Measurements from ENCODE around the gene NAT14. TPM values are rescaled to one million over a fixed set of nuclear protein-coding genes. Genes with fewer than 3 reads are reported as not detected.

The NAT14 gene
- total and polyA plus RNA-seq, 2 donors (not counting 3 experiments of a cell fraction or from before 2014, with no cell fraction given), result 39.1 to 44.7 TPM

DNA sequence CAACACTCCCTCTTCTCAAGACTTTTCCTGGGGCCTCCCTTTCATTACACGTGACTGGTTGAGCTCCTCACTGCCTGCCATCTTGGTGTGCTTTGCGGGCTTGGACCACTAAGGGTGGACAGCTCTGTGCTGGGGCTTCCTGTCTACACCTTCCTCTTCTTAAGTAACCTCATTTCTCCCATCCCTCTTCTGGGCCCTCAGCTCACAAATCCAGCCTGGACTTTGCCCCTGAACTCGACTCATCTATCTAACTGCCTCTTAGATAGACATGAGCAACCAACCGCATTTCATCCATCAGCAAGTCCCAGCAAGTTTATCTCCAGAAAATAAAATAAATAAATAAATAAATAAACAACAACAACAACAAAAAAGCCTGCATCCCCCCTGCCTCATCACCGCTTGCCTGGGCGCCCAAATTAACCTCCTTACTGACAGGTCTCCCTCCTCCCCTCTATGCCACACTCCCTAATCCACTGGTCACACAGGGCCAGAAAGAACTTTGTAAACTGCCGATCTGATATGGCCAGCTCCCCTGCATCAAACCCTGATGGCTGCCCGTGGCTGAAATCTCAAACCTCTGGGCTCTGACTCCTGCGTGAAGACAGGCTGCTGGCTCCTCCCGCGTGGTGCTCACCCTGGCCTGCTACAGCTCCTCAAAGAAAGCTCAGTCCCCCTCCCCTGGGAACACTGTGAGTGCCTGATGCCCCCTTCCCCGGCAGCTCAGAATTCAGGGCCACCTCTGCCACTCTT lies 31.3 kb upstream of the NAT14 start:
- Histone ChIP-seq H3K4me1 (ENCODE audit: control insufficient read depth, extremely low read depth, insufficient read depth, low read length) (no peaks in the 10 kb centered on the region), H3K4me3 (replicated peaks in 1 of 3; ENCODE audit: insufficient read depth in 1 of 3, low read depth in 1 of 3, low read length in 3 of 3) (no peak overlapping the region), H3K9me3 (replicated peaks; ENCODE audit: control insufficient read depth, insufficient read depth, low read length) (no peaks in the 10 kb centered on the region), H3K27ac (ENCODE audit: insufficient read depth, low read depth, low read length) (no peak overlapping the region), H3K36me3 (ENCODE audit: control insufficient read depth in 2 of 2, extremely low read depth in 1 of 2, insufficient read depth in 2 of 2, low read length in 2 of 2) (peaks cover 0 to 3% of the 10 kb centered on the region in 2 experiments), H4K20me1 (replicated peaks; ENCODE audit: control insufficient read depth, extremely low read depth, insufficient read depth, low read length) (no peaks in the 10 kb centered on the region), H3K9me1 (replicated peaks; ENCODE audit: control insufficient read depth, extremely low read depth, insufficient read depth, low read length) (no peaks in the 10 kb centered on the region), H3K9ac (replicated peaks; ENCODE audit: extremely low read depth, insufficient read depth, low read length) (no peak overlapping the region), H3K79me2 (ENCODE audit: control insufficient read depth, insufficient read depth, low read length) (no peaks in the 10 kb centered on the region), H2AFZ (ENCODE audit: low read depth, low read length) (no peak overlapping the region), H3K27me3 (ENCODE audit: control insufficient read depth in 2 of 2, insufficient read depth in 2 of 2, low read length in 2 of 2) (peaks cover 11 to 21% of the 10 kb centered on the region in 2 experiments), H3K4me2 (ENCODE audit: insufficient read depth, low read length) (no peak overlapping the region)
- no peak for TF ChIP-seq POLR2A (IDR thresholded peaks at IDR 0.05; ENCODE audit: low read depth, low read length)
- TF ChIP-seq EZH2 (IDR thresholded peaks at IDR 0.05; ENCODE audit: borderline replicate concordance, low read depth, low read length, severe bottlenecking), result no peak
- TF ChIP-seq GATA2 (IDR thresholded peaks at IDR 0.05; ENCODE audit: insufficient read depth, insufficient read length, low read depth, low read length), result no peak
- no peak for TF ChIP-seq POLR2AphosphoS5 (IDR thresholded peaks at IDR 0.05; ENCODE audit: insufficient read depth, low read depth, low read length)
- no peak for TF ChIP-seq MYC (IDR thresholded peaks at IDR 0.05; ENCODE audit: low read depth, low read length)
- TF ChIP-seq FOS (IDR thresholded peaks at IDR 0.05; ENCODE audit: borderline replicate concordance, insufficient read depth, low read length), result no peak
- TF ChIP-seq, protein P1, sequence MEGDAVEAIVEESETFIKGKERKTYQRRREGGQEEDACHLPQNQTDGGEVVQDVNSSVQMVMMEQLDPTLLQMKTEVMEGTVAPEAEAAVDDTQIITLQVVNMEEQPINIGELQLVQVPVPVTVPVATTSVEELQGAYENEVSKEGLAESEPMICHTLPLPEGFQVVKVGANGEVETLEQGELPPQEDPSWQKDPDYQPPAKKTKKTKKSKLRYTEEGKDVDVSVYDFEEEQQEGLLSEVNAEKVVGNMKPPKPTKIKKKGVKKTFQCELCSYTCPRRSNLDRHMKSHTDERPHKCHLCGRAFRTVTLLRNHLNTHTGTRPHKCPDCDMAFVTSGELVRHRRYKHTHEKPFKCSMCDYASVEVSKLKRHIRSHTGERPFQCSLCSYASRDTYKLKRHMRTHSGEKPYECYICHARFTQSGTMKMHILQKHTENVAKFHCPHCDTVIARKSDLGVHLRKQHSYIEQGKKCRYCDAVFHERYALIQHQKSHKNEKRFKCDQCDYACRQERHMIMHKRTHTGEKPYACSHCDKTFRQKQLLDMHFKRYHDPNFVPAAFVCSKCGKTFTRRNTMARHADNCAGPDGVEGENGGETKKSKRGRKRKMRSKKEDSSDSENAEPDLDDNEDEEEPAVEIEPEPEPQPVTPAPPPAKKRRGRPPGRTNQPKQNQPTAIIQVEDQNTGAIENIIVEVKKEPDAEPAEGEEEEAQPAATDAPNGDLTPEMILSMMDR (IDR thresholded peaks at IDR 0.05; ENCODE audit: extremely low read depth in 1 of 2, insufficient read depth in 1 of 2, low read depth in 1 of 2, low read length in 2 of 2), result no peak
- TF ChIP-seq JUN (IDR thresholded peaks at IDR 0.05; ENCODE audit: borderline replicate concordance, insufficient read depth, insufficient read length, low read depth), result no peak
- intact Hi-C loops (cut with micrococcal nuclease) (loop anchor here (1.0 kb wide), 1 partner anchor 312 kb away; no protein-coding TSS in a partner anchor), dilution Hi-C loops (cut with MboI; ENCODE audit: extremely low pct_ligation_motif_present, low sequenced_read_pairs) (no loop called here)
- CTCF ChIA-PET, result interaction anchor here (0.7 to 1.8 kb wide), 9 partner anchors 8 to 313 kb away, joined by 3 to 27 read pairs (median 4); partner anchors contain the start of gene ISOC2
- POLR2A ChIA-PET, result no interaction called here
- BruUV-seq (replicated peaks), result no TSS peak
- no peak for DNase-seq (ENCODE audit: low read depth, low spot score)
- no peak for FAIRE-seq
